Measurements from ENCODE around the gene HSF5. TPM values are rescaled to one million over a fixed set of nuclear protein-coding genes. Genes with fewer than 3 reads are reported as not detected.

The HSF5 gene, protein sequence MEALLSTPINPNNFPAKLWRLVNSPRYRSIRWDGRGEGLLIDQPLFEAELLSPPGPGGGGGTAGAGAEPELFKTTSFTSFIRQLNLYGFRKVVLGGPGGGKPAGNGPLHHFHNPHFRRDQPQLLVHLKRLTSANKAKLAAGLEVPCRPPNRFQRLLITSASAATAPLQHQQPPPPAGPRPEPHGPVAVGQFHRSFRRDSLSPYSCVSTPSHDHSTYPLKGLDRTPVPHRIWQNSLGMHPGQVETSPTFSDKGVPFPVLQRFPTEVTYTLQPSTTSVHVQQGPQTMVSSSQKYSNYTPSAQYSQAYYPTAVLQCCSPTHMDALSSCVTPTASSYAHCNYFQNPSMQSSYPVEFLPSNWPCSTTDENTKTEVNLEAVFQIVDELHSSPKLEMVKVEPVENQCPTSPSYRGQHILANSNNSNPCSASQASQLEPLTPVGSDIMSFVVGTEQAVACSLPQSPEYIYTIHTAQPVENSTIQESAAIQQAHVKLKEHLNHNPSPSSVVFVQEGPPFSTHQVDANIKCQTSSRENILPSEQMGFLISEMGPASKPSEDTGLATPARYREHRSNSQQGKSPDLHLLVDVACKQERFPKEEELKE
- 0.20 TPM for total RNA-seq
- long read RNA-seq, result 0 reads

DNA sequence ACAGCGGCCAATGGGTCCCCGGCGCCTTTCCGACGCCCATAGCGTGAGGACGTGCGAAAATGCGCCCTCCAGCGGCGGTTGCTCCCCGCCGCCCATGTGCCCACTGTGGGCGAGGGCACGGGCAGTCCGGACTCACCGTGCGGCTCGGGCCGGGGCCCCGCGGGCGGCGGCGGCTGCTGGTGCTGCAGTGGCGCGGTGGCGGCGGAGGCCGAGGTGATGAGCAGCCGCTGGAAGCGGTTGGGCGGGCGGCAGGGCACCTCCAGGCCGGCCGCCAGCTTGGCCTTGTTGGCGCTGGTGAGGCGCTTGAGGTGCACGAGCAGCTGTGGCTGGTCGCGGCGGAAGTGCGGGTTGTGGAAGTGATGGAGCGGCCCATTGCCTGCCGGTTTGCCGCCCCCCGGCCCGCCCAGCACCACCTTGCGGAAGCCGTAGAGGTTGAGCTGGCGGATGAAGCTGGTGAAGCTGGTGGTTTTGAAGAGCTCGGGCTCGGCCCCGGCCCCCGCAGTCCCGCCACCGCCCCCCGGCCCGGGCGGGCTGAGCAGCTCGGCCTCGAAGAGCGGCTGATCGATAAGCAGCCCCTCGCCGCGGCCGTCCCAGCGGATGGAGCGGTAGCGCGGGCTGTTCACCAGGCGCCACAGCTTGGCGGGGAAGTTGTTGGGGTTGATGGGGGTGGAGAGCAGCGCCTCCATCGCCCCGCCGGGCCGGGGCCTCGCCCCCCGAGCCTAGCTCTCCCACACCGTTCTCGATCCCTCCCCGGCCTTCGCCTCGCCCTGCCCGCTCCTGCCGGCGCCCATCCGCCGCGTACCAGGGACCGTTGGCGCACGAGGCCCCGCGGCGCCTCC is at the start of gene HSF5:
Gene HSF5 (minus strand): TSS at position 820 of the 839 bp plus-strand sequence. CDS start 134 bp downstream, at position 686.
- H3K4me1 ChIP-seq, result no peaks in the 10 kb centered on the region
- H3K27ac ChIP-seq, result no peak within 1 kb of the TSS
- DNase-seq, result peak; percentile 75
- ATAC-seq, result peak; percentile 90
- no peaks in the 10 kb centered on the region for H3K27me3 ChIP-seq
- no peaks in the 10 kb centered on the region for H3K9me3 ChIP-seq
- H3K36me3 ChIP-seq, result peaks cover 44% of the 10 kb centered on the region
- H3K4me3 ChIP-seq, result peak within 1 kb of the TSS; percentile 19
- intact Hi-C loops (cut with DNase I), result no loop called here
- TF ChIP-seq, protein P1, sequence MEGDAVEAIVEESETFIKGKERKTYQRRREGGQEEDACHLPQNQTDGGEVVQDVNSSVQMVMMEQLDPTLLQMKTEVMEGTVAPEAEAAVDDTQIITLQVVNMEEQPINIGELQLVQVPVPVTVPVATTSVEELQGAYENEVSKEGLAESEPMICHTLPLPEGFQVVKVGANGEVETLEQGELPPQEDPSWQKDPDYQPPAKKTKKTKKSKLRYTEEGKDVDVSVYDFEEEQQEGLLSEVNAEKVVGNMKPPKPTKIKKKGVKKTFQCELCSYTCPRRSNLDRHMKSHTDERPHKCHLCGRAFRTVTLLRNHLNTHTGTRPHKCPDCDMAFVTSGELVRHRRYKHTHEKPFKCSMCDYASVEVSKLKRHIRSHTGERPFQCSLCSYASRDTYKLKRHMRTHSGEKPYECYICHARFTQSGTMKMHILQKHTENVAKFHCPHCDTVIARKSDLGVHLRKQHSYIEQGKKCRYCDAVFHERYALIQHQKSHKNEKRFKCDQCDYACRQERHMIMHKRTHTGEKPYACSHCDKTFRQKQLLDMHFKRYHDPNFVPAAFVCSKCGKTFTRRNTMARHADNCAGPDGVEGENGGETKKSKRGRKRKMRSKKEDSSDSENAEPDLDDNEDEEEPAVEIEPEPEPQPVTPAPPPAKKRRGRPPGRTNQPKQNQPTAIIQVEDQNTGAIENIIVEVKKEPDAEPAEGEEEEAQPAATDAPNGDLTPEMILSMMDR (IDR thresholded peaks at IDR 0.05), result peak; percentile 30

DNA sequence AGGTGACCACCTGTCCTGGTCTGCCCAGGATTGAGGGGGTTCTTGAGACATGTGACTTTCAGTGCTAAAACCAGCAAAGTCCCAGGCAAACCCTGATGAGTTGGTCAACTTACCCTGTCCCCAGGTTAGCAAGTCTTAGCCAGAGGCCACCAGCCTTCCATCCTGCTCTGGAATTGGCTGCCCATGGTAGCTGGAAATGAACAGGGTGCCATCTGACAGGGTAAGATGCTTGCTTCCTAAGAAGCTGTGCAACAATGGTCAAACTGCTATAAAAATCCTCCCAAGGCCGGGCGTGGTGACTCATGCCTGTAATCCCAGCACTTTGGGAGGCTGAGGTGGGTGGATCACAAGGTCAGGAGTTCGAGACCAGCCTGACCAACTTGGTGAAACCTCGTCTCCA is 49.1 kb upstream of the HSF5 start:
- Histone ChIP-seq H3K4me1 (peaks cover 4% of the 10 kb centered on the region), H3K9me3 (no peaks in the 10 kb centered on the region), H3K27me3 (no peaks in the 10 kb centered on the region), H3K27ac (no peak overlapping the region), H3K36me3 (no peaks in the 10 kb centered on the region), H3K4me3 (no peak overlapping the region)
- TF ChIP-seq, protein P1 (IDR thresholded peaks at IDR 0.05), result no peak
- ATAC-seq (no peak), DNase-seq (no peak)
- intact Hi-C loops (cut with DNase I), result no loop called here

DNA sequence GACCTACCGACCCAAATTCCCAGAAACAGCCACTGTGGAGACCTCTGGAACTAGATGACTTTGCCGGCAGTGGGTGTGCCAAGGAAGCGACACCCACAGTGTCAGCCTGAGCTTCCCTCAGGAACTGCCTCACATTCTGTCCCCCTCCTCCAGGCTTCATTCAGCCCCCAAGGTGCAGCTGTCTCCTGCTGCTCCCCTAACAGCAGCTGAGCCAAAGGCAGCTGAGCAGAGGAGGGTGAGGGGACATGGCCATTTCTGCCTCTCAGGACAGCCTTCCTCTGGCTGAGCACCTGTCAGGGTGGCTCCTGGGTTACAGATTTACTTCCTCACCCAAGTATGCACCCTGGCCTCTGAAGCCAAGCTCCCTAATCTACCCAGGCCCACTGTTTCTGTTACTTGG is 48.3 kb upstream of the HSF5 start:
- Histone ChIP-seq H3K9me3 (no peaks in the 10 kb centered on the region), H3K27ac (no peak overlapping the region), H3K36me3 (no peaks in the 10 kb centered on the region), H3K4me3 (no peak overlapping the region), H3K4me1 (peaks cover 6% of the 10 kb centered on the region), H3K27me3 (no peaks in the 10 kb centered on the region)
- ATAC-seq (no peak), DNase-seq (no peak)
- intact Hi-C loops (cut with DNase I), result no loop called here
- TF ChIP-seq, protein P1 (IDR thresholded peaks at IDR 0.05), result no peak

DNA sequence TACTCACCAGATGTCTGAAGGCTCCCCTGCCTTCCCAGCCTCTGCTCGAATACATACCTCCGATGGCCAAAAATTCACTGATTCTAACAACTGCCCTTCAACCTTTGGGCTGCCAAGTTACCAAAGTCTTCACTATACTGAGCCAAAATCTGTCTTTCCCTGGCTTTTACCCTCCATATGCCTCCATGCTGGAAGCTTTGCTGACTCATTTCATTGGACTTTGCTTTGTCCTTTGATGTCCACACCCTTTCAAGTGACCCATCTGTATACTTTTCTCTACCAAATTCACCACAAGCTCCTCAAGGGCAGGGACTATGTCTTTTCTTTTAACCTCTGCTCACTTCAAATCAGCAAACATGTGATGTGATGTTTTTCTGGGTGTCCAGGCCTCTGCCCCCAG is 47.2 kb upstream of the HSF5 start:
- Histone ChIP-seq H3K4me3 (no peak overlapping the region), H3K27me3 (no peaks in the 10 kb centered on the region)

DNA sequence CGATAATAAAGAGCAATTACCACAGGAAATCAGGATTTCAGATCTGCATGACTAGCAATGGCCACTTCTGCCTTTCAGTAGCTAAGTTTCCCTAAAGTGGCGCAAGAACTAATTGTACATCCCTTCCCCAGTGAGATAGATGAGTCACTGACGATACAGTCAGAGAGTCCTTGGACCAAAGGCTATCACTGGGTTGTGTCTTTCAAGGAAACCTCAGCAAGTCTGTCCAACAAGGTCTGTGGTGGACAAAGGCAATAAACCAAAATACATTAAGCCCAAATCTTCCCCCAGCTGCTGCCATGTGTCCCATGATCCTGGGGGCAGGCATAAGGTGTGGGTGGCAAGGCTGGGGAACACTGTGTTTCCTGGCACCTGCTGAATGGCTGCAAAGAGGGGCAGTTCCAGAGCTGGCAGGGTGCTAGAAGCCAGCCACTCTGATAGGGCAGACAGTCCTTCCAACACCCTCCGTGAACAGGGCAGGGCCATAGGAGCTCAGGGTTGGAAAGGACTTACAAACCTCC is 46.8 kb upstream of the HSF5 start:
- DNase-seq, result no peak
- Histone ChIP-seq H3K4me1 (peaks cover 9% of the 10 kb centered on the region), H3K36me3 (no peaks in the 10 kb centered on the region), H3K9me3 (no peaks in the 10 kb centered on the region), H3K4me3 (no peak overlapping the region), H3K27me3 (no peaks in the 10 kb centered on the region), H3K27ac (no peak overlapping the region)
- TF ChIP-seq, protein P1 (IDR thresholded peaks at IDR 0.05), result no peak
- intact Hi-C loops (cut with DNase I), result no loop called here
- peak; percentile 64 for ATAC-seq

More for the DNA sequence above, 47.2 kb upstream of the HSF5 start:
- ATAC-seq, result no peak
- Histone ChIP-seq H3K4me1 (peaks cover 9% of the 10 kb centered on the region), H3K27ac (no peak overlapping the region), H3K36me3 (no peaks in the 10 kb centered on the region), H3K9me3 (no peaks in the 10 kb centered on the region)
- intact Hi-C loops (cut with DNase I), result no loop called here
- DNase-seq, result no peak
- TF ChIP-seq, protein P1 (IDR thresholded peaks at IDR 0.05), result no peak
